ENCODE measurements around the gene CSNK2A1. TPM values are rescaled to one million over a fixed set of nuclear protein-coding genes. Genes with fewer than 3 reads are reported as not detected.

CSNK2A1 gene
- total RNA-seq, 1 experiment from 2014 or later, result 229 TPM

DNA sequence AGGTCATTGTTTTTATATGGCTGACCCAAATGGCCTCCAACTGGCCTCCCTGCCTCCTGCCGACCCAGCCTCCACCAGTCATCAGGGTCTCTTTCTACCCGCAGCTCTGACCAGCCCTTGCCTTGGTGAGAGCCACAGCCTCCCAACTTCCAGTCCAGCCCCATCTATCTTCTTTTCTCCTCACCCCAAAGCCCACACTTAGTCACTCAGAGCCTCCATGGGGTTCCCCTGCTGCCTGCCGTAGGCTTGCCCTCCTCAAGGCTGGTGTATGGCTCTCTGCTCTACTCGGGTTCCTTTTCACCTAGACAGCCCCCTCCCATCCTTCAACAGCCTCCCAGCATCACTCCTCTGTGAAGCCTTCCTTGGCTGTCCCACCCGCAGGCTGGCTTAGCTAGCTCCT, 48.4 kb upstream of the CSNK2A1 start:
- no peak overlapping the region; a peak in 1 of 5 replicates for H3K4me3 Mint-ChIP-seq
- Histone ChIP-seq H3K9ac (ENCODE audit: extremely low read depth, insufficient read length, low read length) (no peak overlapping the region), H3K27ac (ENCODE audit: insufficient read length, low read depth, low read length) (no peak overlapping the region), H3K9me3 (ENCODE audit: control insufficient read depth, low read depth, low read length) (no peaks in the 10 kb centered on the region), H2BK20ac (ENCODE audit: low read depth, low read length, poor library complexity, severe bottlenecking) (no peak overlapping the region), H4K20me1 (ENCODE audit: control insufficient read depth, insufficient read depth, insufficient read length) (no peaks in the 10 kb centered on the region), H4K8ac (replicated peaks; ENCODE audit: insufficient read length, low read depth, low read length) (no peak overlapping the region), H2BK120ac (ENCODE audit: low read depth, low read length, poor library complexity, severe bottlenecking) (no peak overlapping the region), H3K79me2 (ENCODE audit: insufficient read depth, low read length) (no peaks in the 10 kb centered on the region), H3K79me1 (ENCODE audit: insufficient read depth, low read depth, low read length, poor library complexity, severe bottlenecking) (no peaks in the 10 kb centered on the region), H3K56ac (ENCODE audit: insufficient read length, low read depth, low read length) (no peak overlapping the region), H2BK12ac (ENCODE audit: insufficient read length, low read depth, low read length) (no peak overlapping the region), H2AK5ac (ENCODE audit: insufficient read length, low read length) (no peak overlapping the region), H3K23me2 (ENCODE audit: insufficient read length, low read depth, low read length, poor library complexity, severe bottlenecking) (no peaks in the 10 kb centered on the region), H3K4me1 (ENCODE audit: insufficient read depth, low read length) (no peaks in the 10 kb centered on the region), H3T11ph (ENCODE audit: low read length) (no peak overlapping the region), H3K4ac (ENCODE audit: low read depth, low read length) (no peak overlapping the region), H3K23ac (ENCODE audit: insufficient read length, low read depth, low read length) (no peak overlapping the region), H3K27me3 (ENCODE audit: insufficient read depth, low read length) (no peaks in the 10 kb centered on the region), H2BK5ac (ENCODE audit: insufficient read length, low read length) (no peak overlapping the region), H2BK15ac (ENCODE audit: low read depth, low read length) (no peak overlapping the region), H3K4me2 (ENCODE audit: insufficient read depth, insufficient read length, low read length) (no peak overlapping the region), H3K18ac (ENCODE audit: insufficient read length, low read depth, low read length) (no peak overlapping the region), H2AFZ (ENCODE audit: low read length) (no peak overlapping the region), H3K14ac (ENCODE audit: insufficient read depth, low read length) (no peak overlapping the region), H4K91ac (ENCODE audit: insufficient read length, low read depth, low read length) (no peak overlapping the region), H4K5ac (ENCODE audit: insufficient read length, low read depth, low read length) (no peak overlapping the region)
- H3K27ac Mint-ChIP-seq, result no peak overlapping the region
- TF ChIP-seq, protein P1, sequence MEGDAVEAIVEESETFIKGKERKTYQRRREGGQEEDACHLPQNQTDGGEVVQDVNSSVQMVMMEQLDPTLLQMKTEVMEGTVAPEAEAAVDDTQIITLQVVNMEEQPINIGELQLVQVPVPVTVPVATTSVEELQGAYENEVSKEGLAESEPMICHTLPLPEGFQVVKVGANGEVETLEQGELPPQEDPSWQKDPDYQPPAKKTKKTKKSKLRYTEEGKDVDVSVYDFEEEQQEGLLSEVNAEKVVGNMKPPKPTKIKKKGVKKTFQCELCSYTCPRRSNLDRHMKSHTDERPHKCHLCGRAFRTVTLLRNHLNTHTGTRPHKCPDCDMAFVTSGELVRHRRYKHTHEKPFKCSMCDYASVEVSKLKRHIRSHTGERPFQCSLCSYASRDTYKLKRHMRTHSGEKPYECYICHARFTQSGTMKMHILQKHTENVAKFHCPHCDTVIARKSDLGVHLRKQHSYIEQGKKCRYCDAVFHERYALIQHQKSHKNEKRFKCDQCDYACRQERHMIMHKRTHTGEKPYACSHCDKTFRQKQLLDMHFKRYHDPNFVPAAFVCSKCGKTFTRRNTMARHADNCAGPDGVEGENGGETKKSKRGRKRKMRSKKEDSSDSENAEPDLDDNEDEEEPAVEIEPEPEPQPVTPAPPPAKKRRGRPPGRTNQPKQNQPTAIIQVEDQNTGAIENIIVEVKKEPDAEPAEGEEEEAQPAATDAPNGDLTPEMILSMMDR (conservative IDR thresholded peaks at IDR 0.05), result no peak
- H3K4me1 Mint-ChIP-seq, result peaks cover 8% of the 10 kb centered on the region in 2 experiments
- no peaks in the 10 kb centered on the region for H3K9me3 Mint-ChIP-seq
- WGBS (ENCODE audit: extremely low coverage, insufficient read length, low lambda C conversion rate), result no CpG with 5 or more reads among the region's 5 CpGs
- H3K27me3 Mint-ChIP-seq (ENCODE audit: low read depth), result peaks cover 6% of the 10 kb centered on the region
- no peak for DNase-seq
- H3K36me3 Mint-ChIP-seq (ENCODE audit: insufficient read depth in 1 of 3, low read depth in 3 of 3), result no peaks in the 10 kb centered on the region
